Measurements from ENCODE around the gene BMP7.
"Not testable (repeated sequence)": the region's sequence is repeated elsewhere in the genome, so short reads cannot be mapped to it uniquely, and the experiment has no call there.

The BMP7 gene

DNA sequence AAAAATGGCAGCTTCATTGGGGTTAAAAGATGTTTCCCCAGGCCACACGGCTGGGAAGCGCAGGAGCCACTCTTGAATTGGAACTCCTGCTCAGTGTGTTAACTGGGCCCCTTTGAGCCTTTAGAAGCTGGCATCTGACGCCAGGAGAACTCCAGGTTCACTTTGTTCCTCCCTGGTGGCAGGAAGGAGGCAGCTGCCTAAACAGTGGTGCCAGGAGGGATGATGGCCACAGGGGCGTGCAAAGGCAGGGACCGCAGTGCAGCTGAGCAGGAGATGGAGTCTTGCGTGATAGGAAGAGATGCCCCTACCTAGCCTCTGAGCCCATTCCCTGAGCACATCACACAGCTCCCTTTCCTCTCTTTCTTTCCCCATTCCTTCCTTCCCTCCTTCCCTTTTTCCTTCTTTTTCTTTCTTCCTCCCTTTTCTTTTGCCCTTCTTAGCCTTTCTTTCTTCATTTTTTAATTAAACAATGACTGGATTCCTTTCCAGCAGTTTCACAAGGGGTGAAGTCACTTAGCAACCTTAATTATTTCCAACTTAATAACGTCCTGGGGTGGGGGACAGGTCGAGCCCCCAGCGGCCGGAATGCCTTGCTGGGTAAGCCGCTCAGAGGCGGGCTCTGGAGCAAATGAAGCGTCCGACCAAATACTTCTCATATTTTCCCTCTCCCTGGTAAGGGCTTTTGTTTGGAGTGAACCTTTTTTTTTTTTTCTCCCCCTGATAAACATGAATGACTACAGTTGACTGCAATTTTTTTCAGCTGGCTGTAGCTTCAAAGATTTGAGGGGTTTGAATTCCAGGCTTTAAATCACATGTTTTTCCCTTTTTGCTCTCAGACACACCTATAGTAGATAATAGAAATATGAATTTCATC is 20.8 kb upstream of the BMP7 start:
- DNase-seq: no peak

DNA sequence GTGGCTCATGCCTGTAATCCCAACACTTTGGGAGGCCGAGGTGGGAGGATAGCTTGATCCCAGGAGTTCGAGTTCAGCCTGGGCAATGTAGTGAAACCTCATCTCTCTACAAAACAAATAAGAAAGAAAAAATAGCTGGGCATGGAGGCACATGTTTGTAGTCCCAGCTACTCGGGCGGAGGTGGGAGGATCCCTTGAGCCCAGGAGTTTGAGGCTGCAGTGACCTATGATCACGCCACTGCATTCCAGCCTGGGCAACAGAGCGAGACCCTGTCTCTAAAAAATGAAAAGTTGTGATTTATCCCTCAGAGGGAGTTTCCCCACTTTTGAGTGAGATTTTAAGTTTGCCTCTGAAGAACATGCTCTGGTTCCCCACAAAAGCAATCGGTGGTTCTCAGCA is 17.4 kb upstream of the BMP7 start:
- DNase-seq: no peak

DNA sequence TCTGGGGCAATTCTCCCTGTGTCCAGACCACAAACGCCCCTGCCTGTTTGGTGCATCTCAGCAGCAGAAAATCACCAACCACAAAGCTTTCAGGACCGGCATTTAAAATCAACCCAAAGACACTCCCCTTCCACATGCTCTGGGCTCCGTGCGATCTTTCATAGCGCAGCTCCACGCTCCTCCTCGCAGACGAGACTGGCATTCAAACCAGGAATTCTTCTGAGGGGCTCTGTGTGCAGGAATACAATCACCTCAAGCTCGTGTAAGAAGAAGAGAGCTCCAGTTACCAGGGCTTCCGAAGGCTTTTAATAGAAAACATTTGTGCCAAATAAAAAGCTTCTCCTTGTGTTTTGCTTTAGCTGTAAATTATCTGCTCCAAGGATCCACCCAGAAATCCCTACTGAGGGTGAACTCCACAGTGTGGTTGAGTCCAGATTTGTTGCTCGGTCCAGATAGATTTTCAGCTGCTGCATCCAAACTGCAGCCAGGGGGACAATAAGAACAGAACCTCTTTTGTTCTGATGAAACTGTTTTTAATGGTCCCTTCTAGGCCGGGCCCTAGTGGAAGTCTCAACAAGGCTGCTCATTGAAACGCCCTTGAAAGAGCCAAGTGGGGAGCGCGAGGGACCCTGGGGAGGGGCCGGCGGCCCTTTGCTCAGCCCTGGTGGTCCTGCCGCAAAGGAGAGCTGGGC is 16.4 kb upstream of the BMP7 start:
- DNase-seq: no peak

DNA sequence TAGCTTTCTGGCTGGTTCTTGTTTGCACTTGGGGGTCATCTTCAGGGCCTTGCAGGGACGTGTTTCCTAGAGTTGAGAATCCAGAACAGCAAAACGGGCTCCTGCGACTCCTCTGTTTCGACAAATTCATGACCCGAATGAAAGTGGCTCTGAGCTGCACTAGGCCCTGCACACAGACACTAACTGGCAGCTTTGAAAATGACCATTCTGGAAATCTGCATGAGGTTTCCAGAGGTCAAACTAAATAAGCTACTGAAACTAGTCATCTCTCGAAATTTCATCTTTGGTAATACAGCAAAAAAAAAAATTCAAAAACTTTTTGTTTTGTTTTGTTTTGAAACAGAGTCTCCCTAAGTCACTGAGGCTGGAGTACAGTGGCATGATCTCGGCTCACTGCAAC is 15.5 kb upstream of the BMP7 start:
- DNase-seq: no peak

DNA sequence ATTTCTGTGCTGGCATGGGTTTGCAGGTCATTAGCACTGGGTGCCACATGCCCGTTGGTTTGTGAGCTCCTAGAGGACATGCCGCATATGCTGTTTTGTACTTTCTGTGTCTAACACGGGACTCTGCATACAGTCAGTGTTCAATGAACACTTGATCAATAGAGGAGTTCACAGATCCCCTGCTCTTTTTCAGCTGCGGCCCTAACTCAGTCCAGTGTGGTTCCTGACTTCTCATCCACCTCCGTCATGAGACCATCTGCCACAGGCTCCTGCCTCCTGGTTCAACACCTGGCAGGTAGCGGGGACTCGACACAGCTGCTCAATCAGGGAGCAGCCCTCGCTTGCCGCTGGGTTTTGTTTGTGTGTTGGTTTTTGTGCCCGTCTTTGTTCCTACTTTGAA is 13.8 kb upstream of the BMP7 start:
- DNase-seq: no peak

DNA sequence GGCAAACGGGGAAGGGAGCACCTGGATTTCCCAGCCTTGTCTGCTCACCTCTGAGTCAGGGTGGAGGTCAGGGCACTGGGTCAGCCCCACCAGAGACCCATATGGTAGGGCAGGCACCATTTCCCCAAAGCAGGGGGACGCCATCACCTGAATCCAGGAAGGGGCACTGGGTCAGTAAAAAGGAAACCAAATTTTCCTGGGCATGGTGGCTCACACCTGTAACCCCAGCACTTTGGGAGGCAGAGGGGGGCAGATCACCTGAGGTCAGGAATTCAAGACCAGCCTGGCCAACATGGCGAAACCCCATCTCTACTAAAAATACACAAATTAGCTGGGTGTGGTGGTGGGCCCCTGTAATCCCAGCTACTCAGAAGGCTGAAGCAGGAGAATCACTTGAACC is 13.1 kb upstream of the BMP7 start:
- DNase-seq: not testable (repeated sequence)

DNA sequence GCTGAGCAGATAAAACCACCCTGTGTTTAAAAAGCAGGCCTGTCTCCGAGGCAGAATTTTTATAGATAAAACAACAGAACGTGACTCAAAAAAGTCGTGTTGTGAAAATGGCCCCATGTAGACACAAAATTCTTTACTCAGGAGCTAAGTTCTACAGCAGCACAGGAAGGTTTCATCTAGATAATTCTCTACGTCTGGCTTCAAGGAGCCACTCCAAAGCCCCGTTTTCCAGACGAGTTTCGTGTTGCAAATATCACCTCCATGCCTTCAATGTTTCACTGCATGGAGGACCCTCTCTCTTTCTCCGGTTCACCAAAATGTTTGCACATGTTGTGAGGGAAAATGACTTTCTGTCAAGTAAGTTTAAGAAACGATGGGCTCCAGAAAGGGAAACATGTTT is 12.0 kb upstream of the BMP7 start:
- no peak for DNase-seq

DNA sequence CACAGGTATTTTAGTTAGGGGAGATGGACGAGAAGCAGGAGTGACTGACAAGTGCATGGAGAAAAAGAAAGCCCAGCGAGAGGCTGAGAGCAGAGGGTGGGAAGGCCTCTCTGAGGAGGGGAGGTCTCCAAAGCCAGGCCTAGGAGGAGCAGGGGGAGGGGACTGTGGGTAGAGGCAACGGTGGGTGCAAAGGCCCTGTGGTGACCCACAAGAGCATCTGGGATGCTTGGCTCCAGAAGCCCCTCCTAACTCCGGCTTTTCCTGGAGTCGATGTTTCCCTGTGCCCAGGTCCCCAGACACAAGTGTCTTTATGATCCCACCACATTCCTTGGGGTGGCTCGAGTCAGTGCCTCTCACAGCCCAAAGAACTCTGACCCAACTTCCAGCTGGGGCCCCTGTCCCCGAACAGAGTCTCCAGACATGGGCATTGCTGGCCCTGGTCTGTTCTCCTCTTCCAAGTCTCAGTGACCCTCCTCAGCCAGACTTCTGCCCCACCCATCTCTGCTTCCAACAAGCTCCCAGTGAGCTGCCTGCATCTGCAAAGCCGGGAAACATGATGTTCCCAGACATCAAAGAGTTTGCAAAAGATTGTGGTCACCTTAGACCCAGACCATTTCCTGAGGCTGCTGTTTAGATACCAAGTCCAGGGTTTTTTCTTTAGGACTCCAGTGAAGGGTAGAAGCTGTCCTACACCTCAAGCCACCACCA is 11.1 kb upstream of the BMP7 start:
- no peak for DNase-seq

DNA sequence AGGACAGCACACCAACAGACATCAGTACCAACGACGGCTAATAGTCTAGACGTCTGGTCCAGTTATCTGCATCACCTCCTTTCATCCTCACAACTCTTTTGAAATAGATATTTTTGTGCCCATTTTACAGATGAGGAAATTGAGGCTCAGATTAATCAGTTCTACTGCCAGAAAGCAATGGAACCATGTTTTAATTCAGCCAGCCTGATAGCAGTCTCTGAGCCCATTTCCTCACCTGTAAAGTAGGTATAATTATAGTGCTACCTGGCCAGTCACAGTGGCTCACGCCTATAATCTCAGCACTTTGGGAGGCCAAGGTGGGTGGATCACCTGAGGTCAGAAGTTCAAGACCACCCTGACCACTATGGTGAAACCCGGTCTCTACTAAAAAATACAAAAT is 9.8 kb upstream of the BMP7 start:
- no peak for DNase-seq

DNA sequence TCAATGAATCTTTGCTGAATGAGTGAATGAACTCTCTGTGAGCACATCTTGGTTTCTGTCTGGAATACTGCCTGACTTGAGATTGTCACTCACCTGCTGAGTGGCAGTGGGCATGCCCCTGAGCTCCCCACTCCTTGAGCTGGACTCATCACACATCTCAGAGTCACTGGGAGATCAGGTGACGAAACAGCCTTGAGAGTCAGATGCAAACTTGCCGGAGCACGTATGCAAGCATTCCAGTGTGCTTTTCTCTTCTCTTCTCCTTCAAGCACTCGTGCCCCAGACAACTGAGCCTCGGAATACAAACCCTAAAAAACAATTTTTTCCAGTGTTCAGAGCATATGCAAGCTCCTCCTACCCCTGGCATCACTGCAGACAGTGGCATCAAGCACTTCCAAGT is 9.4 kb upstream of the BMP7 start:
- no peak for DNase-seq

DNA sequence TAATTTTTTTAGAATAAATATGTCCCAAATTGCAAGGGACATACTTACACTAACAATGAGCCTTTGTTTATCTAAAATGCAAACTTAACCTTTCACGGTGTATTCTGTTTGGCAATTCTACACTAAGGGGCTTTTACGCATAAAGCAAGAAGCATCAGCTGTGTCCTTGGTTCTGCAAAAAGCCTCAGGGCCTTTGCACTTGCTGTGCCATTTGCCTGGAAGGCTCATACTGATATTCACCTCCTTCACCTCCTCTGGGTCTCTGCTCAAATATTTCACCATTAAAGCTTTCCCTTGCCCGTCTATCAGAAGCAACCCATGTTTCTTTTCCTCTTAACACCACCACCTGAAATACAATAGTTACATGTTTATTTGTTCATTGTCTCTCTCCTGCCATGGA is 8.9 kb upstream of the BMP7 start:
- DNase-seq: no peak

DNA sequence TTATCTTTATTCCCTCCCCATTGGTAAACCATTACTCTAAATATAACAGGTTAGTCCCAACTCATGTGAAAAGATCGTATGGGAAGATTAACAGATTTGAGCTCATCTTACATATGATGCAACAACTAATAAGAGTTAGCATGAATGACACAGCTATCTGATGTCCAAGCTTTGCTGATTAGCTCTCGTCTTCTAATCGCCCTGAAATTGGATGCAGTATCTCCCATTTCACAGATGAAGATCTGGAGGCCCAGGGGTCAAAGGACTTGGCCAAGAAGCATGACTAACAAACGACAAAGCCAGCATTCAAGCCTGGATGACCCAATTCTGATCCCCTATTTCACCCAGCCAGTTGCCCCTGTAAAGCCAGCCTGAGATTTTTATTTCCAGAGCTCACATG is 8.4 kb upstream of the BMP7 start:
- no peak for DNase-seq

DNA sequence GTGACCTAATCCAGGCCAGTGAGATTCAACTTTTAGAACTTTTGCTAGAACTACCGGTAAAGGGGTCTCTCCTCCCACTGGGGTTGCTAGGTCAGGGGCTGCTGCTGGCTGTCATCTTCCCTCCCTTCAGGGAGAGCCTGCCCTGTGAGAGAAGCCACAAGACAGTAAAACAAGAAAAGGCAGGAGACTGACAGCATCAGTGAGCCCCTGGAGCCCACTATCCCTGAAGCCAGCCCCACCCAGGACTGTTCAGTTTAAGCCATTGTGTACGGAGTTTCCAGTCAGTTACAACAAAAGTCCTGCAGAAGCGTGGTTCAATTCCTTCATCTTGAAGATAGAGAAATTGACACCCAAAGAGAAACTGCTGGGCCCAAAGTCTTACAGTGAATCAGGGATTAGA is 7.9 kb upstream of the BMP7 start:
- DNase-seq: no peak

DNA sequence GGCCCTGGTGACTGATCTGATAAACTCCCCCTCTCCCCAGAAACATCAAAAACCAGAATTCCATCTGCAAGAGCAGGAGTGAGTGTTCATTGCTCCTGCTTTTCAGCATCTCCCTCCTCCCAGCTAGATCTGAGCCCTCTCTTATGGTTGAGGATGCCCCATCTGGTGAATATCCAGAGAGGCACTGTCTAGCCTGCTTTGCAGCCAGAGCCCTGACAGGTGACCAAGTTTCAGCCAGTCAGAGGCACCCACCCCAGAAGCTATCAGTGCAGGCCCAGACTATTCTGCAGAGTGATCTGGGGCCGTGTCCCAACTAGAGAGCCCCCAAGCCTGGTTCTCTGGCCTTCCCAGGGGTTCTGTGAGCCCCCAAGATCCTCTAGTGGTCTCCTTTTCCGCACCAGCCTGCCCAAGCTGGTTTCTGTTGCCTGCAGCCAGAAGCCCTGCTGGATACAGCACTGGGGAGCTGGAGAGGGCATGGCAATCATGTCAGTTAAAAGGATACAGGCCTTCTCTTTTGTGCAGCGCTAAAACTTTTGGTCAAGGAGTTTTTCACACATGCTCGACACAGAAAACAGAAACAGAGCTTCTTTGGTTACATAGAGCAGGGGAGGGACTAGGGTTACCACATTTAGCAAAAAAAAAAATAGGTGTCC is 6.6 kb upstream of the BMP7 start:
- no peak for DNase-seq

DNA sequence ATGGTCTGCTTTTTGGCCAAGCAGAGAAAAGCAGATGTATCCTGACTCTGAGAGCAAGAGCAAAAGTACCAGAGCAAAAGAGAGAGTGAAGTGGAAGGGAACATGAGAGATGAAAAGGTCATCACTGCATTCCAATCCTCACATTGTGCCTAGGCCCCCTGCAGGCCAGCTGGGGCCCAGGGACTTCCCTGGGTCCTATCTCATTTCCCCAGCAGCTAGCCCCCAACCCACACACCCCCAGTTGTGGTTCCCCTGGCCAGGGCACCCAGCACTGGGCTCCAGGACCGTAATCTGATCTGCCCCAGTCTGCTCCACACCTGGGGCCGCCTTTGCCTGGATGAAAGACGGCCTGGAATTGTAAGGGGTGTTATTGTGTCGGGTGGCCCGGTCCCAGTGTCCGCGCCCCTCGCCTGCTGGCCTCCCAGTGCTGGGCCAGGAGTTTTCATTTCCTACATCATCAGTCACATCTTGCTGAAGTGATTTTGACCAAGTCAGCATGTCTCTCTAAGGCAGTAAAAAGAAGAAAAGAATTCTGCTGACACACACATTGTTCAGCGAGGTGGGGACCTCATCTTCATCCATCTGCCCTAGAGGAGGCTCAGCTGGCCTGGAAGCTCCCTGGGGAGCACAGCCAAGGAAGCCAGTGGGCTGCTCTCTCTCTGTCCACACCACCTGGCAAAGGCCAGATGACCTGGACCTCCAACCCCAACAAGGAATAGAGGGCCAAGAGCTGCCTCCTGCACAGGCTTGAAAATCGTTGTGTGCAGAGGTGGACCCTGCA is 4.0 kb upstream of the BMP7 start:
- no peak for DNase-seq

DNA sequence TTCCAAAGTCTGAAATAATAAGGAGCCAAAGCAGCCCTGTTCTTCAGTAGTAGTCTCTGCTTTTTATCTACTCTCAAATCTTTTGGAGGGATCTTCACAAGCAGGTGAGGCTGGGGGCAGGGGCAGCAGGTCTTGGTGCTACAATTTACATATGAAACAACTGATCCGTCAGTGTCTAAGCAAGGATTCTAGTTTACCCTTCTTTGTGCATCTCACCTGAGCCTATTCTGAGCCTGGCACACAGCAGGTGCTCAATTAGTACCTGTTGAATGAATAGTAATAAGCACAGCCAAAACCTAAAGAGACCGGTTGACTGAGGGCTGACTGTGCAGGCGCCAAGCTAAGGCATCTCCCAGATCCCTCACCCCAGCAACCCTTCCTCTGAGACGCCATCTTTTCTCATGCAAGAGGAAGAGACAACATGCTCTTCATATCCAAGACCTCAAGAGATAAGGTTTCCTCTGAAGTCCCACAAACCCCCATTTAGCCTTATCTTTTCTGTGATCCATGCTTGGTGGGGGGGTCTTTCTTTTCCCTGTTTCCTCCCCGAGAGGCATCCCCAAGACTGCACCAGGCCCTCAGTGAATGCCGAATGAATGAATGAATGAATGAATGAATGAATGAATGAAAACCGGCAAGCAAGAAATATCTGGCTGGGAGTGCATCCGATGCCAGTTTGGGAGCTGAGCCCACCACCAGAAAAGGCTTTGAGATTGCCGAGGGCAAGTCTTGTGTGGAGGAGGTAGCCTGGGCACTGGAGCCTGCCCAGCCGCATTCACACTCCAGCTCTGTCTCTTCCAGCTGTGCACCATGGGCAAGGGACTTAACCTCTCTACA is 2.9 kb upstream of the BMP7 start:
- no peak for DNase-seq

DNA sequence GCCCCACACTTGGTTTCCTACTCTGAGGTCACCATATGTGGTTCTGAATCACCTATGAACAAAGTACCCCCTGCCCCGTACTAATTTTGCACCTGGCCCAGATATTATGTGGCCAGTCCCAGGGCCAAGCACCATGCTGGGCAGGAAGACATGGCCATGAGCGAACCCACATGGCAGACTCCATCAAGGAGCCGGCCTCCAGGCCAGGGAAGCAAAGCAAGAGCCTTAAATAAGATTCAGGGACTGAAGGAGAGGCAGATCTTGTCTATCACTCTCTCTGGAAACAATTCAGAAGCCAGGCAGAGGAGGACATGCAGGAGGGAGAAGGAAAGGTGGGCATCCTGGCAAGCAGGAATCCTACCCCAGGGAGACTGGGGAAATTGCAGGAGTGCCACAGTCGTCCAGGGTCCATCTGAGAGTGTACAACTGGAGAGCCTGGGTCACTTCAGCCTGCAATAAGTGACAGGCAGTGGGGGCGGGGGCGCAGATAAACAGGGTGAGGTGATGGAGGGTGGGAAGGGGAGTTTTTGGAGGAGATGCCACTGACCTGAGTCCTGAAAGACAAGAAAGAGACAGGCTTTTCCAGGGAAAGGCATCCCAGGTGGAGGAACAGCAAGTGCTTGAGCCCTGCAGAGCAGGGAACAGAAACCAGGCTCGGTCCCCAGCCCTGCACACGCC is 2.1 kb upstream of the BMP7 start:
- no peak for DNase-seq

DNA sequence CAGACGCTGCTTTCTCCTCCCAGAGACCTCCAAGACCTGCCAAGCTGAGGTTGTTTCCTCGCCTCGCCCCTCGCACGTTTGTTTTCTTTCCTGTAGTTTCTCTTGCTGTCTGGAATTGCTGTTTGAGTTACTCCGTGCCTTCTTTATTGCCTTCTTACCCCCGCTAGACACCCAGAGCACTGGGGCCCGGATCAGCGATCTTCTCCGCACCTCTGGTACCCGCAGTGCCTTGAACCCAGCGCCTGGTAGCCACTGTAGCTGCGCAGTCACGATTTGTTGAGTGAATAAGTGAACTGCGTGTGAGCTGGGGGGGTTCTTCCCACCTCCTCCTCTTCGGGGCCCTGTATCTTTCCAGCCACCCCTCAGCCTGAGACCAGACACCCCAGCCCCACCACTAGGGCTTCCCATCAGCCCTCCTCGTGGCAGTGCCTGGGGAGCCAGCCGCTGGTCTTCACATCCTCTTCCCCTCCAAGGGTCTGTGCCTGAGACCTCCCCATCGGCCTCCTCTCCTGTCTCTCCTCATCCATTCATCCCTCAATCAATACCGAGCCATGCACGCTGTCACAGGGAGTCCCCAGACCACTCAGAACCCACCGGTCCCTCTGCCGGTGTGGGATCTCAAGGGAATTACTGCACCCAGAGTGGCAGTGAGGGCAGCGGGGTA is 849 bp upstream of the BMP7 start:
- no peak for DNase-seq

DNA sequence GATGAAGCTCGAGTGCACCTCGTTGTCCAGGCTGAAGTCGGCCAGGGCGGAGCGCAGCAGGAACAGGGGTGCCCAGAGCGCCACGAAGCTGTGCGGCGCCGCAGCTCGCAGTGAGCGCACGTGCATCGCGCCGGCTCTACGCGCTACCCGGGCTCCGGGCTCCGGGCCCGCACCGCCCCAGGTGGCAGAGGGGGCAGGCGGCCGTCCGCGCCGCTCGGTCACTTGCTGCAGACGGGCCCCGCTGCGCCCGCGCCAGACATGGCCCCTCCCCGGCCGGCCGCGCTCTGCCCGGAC is 497 bp downstream of the BMP7 start:
- no peak for DNase-seq

DNA sequence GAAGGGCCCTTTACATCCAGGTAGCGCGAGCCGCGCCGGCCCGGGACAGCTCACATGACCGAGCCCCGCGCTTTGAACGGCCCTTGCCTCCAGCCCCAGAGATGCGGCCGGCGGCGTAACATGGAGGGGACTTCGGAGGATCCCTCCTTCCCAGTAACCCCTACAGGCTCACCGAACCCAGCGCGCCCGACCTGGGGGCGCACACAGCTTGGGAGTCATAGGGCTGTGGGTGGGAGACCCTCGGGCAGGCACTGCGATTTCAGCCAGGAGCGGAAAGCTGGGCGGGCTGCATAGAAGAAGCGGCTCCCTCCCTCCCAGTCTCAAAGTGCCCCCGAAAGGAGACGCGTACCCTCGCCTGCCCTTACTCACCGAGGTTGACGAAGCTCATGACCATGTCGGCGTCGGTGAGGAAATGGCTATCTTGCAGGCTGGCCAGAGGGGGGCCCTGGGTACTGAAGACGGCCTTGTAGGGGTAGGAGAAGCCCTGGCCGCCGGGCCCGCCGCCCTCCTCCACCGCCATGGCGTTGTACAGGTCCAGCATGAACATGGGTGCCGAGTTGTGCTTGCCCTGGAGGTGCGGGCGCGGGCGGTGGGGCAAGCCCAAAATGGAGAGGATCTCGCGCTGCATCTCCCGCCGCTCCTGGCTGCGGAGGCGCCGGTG is 975 bp downstream of the BMP7 start:
- DNase-seq: no peak
